22Rv1 (cell line): ENCODE measurements around the gene IFI6.

Experiments
- CTCF ChIP-seq: fragments of 450-650 bp; IDR thresholded peaks from 2 replicates; pipeline ENCODE4 v1.5.1; 2017; ENCODE audit warnings: mild to moderate bottlenecking
- ZFX ChIP-seq: fragments of 450-650 bp; IDR thresholded peaks from 2 replicates; pipeline ENCODE4 v1.6.1; 2017; ENCODE audit warnings: antibody characterized with exemption, borderline replicate concordance

GRCh38 chr1:27669876-27670275 is 2.1 kb downstream of the IFI6 start:
- no peak for TF ChIP-seq CTCF
- TF ChIP-seq ZFX: no peak
